Measurements from ENCODE around the gene SYNE1.
A peak's percentile ranks its signal among the peaks of the same experiment; 100 is the strongest.

SYNE1 gene

GRCh38 chr6:152642578-152643375 lies 5.6 kb upstream of the SYNE1 start:
- peak; percentile 76 to 79 for DNase-seq (ENCODE audit: low read depth in 2 of 2)
- H3K4me3 ChIP-seq (replicated peaks in 1 of 2; ENCODE audit: low read depth in 2 of 2, low read length in 2 of 2) = no peak overlapping the region
- TF ChIP-seq, protein P1, sequence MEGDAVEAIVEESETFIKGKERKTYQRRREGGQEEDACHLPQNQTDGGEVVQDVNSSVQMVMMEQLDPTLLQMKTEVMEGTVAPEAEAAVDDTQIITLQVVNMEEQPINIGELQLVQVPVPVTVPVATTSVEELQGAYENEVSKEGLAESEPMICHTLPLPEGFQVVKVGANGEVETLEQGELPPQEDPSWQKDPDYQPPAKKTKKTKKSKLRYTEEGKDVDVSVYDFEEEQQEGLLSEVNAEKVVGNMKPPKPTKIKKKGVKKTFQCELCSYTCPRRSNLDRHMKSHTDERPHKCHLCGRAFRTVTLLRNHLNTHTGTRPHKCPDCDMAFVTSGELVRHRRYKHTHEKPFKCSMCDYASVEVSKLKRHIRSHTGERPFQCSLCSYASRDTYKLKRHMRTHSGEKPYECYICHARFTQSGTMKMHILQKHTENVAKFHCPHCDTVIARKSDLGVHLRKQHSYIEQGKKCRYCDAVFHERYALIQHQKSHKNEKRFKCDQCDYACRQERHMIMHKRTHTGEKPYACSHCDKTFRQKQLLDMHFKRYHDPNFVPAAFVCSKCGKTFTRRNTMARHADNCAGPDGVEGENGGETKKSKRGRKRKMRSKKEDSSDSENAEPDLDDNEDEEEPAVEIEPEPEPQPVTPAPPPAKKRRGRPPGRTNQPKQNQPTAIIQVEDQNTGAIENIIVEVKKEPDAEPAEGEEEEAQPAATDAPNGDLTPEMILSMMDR (IDR thresholded peaks at IDR 0.05; ENCODE audit: low read depth, low read length) = peak; percentile 79

DNA sequence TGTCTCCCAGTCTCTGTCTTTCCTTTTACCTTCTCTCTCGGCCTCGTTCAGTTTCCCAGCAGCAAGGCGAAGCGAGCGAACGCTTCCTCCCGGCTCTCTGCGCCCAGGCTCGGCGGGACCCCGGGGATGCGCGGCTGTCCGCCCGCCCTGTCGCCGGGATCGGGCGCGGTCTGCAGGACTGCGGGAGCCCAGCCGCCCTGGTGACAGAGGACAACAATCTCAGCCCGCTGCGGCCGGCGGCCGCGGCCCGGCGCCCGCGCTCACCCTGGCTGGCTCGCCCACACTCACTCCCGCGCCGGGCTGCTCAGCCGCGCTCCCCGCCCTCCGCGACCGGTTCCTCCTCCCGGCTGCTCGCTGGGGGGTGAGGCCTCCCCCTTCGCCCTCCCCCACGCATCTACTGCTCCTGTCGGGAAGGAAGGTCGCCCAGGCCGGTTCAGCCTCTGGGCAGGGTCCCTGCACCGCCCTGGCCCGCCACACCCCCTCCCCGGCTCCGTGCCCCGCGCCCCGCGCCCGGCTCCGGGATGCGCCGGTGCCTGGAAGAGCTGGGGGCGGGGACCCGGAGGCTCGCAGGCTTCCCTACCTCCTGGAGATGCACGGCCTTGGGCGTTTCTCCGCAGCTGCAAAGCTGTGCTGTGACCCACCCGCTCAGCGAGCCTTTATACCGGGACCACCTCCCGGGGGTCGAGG lies 410 bp downstream of the SYNE1 start:
- peak; percentile 29 to 32 for DNase-seq (ENCODE audit: low read depth in 2 of 2)
- peak overlapping the region; percentile 58 to 59 for H3K4me3 ChIP-seq (replicated peaks in 1 of 2; ENCODE audit: low read depth in 2 of 2, low read length in 2 of 2)
- TF ChIP-seq, protein P1 (IDR thresholded peaks at IDR 0.05; ENCODE audit: low read depth, low read length) = no peak

- TF ChIP-seq, protein P1 (IDR thresholded peaks at IDR 0.05; ENCODE audit: low read depth, low read length) = no peak
- H3K4me3 ChIP-seq (replicated peaks in 1 of 2; ENCODE audit: low read depth in 2 of 2, low read length in 2 of 2) = peak overlapping the region; percentile 58 to 59
- DNase-seq (ENCODE audit: low read depth in 2 of 2) = peak; percentile 43 to 53
Observed at GRCh38 chr6:152636021-152636608, 1.0 kb downstream of the SYNE1 start.

GRCh38 chr6:152634773-152635172 lies 2.4 kb downstream of the SYNE1 start:
- DNase-seq (ENCODE audit: low read depth in 2 of 2) = no peak
- no peak overlapping the region for H3K4me3 ChIP-seq (replicated peaks in 1 of 2; ENCODE audit: low read depth in 2 of 2, low read length in 2 of 2)
- TF ChIP-seq, protein P1 (IDR thresholded peaks at IDR 0.05; ENCODE audit: low read depth, low read length) = no peak

DNA sequence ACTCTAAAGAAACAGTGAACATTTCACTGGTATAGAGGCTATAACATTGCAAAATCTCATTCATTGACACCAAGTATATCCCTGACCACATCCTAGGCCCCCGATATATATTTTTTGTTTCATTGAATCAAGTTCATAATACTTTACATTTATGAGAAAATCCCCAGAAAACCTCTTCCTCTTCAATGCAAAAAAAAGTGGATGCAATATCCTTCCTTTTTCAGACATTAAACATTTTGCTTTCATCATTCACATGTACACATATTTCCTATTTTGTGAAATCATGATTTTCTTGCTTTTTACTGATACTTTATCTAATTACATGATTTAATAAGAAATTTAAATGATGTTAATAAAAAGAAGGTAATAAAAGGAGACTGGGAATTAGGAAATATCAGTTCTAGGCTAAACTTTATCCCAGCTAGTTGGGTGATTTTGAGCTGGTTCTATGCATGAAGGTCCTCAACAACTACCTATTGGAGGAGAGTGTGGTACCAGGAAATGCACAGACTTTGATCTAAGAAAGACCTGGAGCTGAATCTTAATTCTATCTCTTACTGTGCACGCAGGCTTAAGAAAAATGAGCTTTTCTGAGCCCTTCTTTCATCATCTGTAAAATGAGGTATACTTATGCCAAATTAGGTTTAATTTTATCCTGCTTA lies 4.9 kb downstream of the SYNE1 start:
- DNase-seq (ENCODE audit: low read depth in 2 of 2) = no peak
- TF ChIP-seq, protein P1 (IDR thresholded peaks at IDR 0.05; ENCODE audit: low read depth, low read length) = no peak
- no peak overlapping the region for H3K4me3 ChIP-seq (replicated peaks in 1 of 2; ENCODE audit: low read depth in 2 of 2, low read length in 2 of 2)

DNA sequence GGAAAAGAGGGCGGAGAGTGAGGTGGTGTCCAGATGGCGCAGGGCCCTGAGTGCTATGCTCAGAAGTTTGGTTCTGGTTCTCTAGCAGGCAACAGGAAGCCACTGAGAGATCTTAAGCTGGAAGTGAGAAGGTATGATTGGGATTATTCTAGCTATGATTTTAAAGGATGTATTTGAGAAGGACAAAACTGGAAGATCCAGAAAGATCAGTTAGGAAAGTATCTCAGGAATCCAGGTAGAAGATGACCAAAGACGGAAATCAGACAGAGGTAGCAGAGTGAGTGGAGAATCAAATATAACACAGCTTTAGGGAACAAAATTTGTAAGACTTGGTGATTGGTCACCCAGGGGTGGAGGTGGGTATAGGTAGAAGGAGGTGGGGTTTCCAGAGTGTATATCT lies 5.8 kb downstream of the SYNE1 start:
- TF ChIP-seq, protein P1 (IDR thresholded peaks at IDR 0.05; ENCODE audit: low read depth, low read length) = no peak
- no peak overlapping the region for H3K4me3 ChIP-seq (replicated peaks in 1 of 2; ENCODE audit: low read depth in 2 of 2, low read length in 2 of 2)
- DNase-seq (ENCODE audit: low read depth in 2 of 2) = no peak
